Brain microvascular endothelial cell (primary cell): ENCODE results near the gene CEACAM21.

Source experiments
- DNase-seq: peaks from one replicate; pipeline ENCODE4 v3.0.0-alpha.2; 2020
- H3K27ac ChIP-seq: fragments of 250-450 bp; sonication (Bioruptor Pico); 2 replicates; pipeline ENCODE4 v1.5.1; 2020; ENCODE audit warnings: mild to moderate bottlenecking, moderate library complexity
- H3K27me3 ChIP-seq: fragments of 250-450 bp; sonication (Bioruptor Pico); replicated peaks from 2 replicates; pipeline ENCODE4 v1.5.1; 2020; ENCODE audit warnings: mild to moderate bottlenecking
- H3K36me3 ChIP-seq: fragments of 250-450 bp; sonication (Bioruptor Pico); replicated peaks from 2 replicates; pipeline ENCODE4 v1.5.1; 2020; ENCODE audit warnings: mild to moderate bottlenecking
- H3K4me3 ChIP-seq: 2 replicates; pipeline ENCODE4 v1.5.1; 2011; ENCODE audit warnings: low read depth, mild to moderate bottlenecking, control low read depth, low read length, moderate library complexity
- CTCF ChIP-seq: IDR thresholded peaks from 2 replicates; pipeline ENCODE4 v1.5.1; 2011; ENCODE audit warnings: low read depth, mild to moderate bottlenecking, moderate library complexity, low read length, control low read depth, inconsistent platforms; ENCODE audit errors: missing control alignments
- in situ Hi-C: cut with HindIII; loops from 2 replicates; pipeline ENCODE4 v1.10.0; 2017; ENCODE audit warnings: low sequenced_read_pairs, low pct_ligation_motif_present

CEACAM21 gene

GRCh38 chr19:41540041-41540695 is 35.8 kb upstream of the CEACAM21 start:
- H3K27me3 ChIP-seq = no peaks in the 10 kb centered on the region
- no peak overlapping the region for H3K27ac ChIP-seq
- no peak for TF ChIP-seq CTCF
- no peaks in the 10 kb centered on the region for H3K36me3 ChIP-seq
- no peak for DNase-seq
- in situ Hi-C loops = no loop called here
- no peak overlapping the region for H3K4me3 ChIP-seq

- Histone ChIP-seq H3K4me3 (no peak overlapping the region), H3K27ac (no peak overlapping the region)
- peak; percentile 24 for DNase-seq
Observed at GRCh38 chr19:41541990-41542584, 33.9 kb upstream of the CEACAM21 start.

GRCh38 chr19:41542622-41543021 is 33.3 kb upstream of the CEACAM21 start:
- TF ChIP-seq CTCF = no peak
- Histone ChIP-seq H3K36me3 (no peaks in the 10 kb centered on the region), H3K27ac (no peak overlapping the region), H3K27me3 (peaks cover 1% of the 10 kb centered on the region), H3K4me3 (no peak overlapping the region)
- DNase-seq = no peak
- in situ Hi-C loops = no loop called here

More at GRCh38 chr19:41541990-41542584, 33.9 kb upstream of the CEACAM21 start:
- H3K36me3 ChIP-seq = no peaks in the 10 kb centered on the region
- peak; percentile 67 for TF ChIP-seq CTCF
- in situ Hi-C loops = no loop called here
- no peaks in the 10 kb centered on the region for H3K27me3 ChIP-seq

GRCh38 chr19:41543582-41543981 is 32.4 kb upstream of the CEACAM21 start:
- no peak for DNase-seq
- no peak overlapping the region for H3K27ac ChIP-seq
- H3K27me3 ChIP-seq = peaks cover 3% of the 10 kb centered on the region
- H3K4me3 ChIP-seq = no peak overlapping the region
- in situ Hi-C loops = no loop called here
- no peak for TF ChIP-seq CTCF
- H3K36me3 ChIP-seq = no peaks in the 10 kb centered on the region

GRCh38 chr19:41545547-41545946 is 30.4 kb upstream of the CEACAM21 start:
- no peak overlapping the region for H3K27ac ChIP-seq
- no peak for TF ChIP-seq CTCF
- in situ Hi-C loops = no loop called here
- H3K4me3 ChIP-seq = no peak overlapping the region
- H3K36me3 ChIP-seq = no peaks in the 10 kb centered on the region
- no peak for DNase-seq
- peaks cover 3% of the 10 kb centered on the region for H3K27me3 ChIP-seq
